Measurements from ENCODE around the gene EIF5A. TPM values are rescaled to one million over a fixed set of nuclear protein-coding genes. Genes with fewer than 3 reads are reported as not detected.
A peak's percentile ranks its signal among the peaks of the same experiment; 100 is the strongest.

Gene EIF5A
- polyA plus RNA-seq, 3 donors from 2014 or later: 235 to 814 (median 797) TPM

DNA sequence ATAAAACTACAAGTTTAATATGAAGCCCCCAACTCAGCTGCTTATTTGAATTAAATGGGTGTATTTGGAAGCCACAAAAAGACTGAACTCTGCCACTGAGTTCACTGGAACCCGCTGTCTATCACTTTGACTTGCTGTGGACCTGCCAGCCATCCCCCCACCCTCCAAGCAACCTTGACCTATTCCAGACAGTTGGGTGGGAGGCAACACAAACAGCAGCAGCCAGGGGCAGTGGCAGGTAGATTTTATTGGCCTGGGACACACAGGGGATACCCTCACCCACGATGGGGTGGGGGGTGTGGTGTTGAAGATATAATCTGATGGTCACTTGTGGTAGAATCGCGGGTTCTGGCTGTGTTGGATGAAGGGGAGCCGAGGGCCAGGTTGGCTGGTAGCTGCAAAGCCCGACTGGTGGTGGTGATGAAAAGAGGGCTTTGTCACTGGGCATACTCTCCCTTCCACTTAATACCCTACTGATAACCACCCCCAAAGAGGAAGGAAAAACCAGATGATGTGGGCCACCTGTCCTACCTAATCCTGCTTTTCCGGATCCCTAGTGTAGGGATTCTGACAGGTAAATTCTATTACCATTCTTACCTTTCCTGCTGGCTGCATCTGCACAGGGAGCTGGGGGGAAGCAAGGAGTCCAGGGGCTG lies 5.1 kb downstream of the EIF5A start:
- no peaks in the 10 kb centered on the region for H3K9me3 Mint-ChIP-seq
- peaks cover 66 to 76% of the 10 kb centered on the region in 2 donors for H3K4me1 Mint-ChIP-seq
- peaks cover 18 to 41% (median 21%) of the 10 kb centered on the region in 3 donors for H3K36me3 Mint-ChIP-seq
- peaks cover 27 to 34% (median 28%) of the 10 kb centered on the region in 3 donors for H3K27me3 Mint-ChIP-seq (ENCODE audit: low read depth in 3 of 3)
- no peak for DNase-seq
- peak overlapping the region in 4 of 5 donors; percentile 38 to 82 (median 69) for H3K4me3 Mint-ChIP-seq
- peak overlapping the region; percentile 84 to 92 (median 90) for H3K27ac Mint-ChIP-seq

DNA sequence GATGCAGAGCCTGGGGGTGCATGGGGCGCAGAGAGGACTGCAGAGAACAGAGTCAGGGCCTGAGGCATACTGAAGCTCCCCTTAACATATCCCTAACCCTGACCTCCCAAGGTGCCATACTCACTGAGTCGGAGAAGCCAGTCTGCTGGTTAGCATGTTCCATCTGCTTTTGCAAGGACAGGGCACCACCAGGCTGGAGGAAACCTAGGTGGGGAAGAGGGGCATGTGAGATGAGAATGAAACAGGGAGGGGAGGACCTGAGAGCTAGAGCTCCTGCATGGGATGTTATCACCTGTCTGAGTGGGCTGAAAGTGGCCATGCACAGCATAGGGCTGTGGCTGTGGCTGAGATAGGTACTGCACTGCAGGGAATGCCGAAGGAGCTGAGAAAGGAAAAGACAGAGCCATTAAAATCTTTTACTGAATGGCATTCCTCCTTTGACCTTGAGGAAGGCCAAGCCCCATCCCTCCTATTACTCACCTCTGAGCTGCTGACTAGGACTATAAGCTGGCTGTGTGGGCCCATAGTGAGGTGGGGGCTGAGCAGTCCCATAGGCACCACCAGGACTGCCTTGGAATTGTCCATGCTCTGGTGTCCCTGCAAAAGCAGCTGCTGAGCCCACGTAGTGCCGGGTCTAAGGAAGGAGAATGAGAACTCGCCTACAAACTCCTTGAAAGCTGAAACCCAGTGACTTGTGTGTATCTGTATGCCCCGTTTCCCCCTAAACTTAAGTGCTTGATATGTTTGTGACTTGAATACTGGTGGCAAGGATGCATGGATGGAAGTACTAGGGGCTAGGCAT lies 5.9 kb downstream of the EIF5A start:
- no peaks in the 10 kb centered on the region for H3K9me3 Mint-ChIP-seq
- H3K36me3 Mint-ChIP-seq: peaks cover 18 to 45% (median 21%) of the 10 kb centered on the region in 3 donors
- H3K27me3 Mint-ChIP-seq (ENCODE audit: low read depth in 3 of 3): peaks cover 27 to 31% (median 28%) of the 10 kb centered on the region in 3 donors
- peak overlapping the region; percentile 57 to 82 (median 81) for H3K4me3 Mint-ChIP-seq
- no peak for DNase-seq
- H3K4me1 Mint-ChIP-seq: peaks cover 66 to 76% of the 10 kb centered on the region in 2 donors
- H3K27ac Mint-ChIP-seq: peak overlapping the region; percentile 84 to 92 (median 90)

GRCh38 chr17:7313890-7314718 lies 6.7 kb downstream of the EIF5A start:
- Mint-ChIP-seq H3K9me3 (no peaks in the 10 kb centered on the region), H3K27me3 (ENCODE audit: low read depth in 3 of 3) (peaks cover 20 to 23% (median 21%) of the 10 kb centered on the region in 3 donors), H3K4me3 (peak overlapping the region; percentile 81 to 82 (median 82)), H3K27ac (peak overlapping the region; percentile 89 to 93 (median 91)), H3K36me3 (peaks cover 18 to 40% (median 21%) of the 10 kb centered on the region in 3 donors), H3K4me1 (peaks cover 58 to 67% of the 10 kb centered on the region in 2 donors)
- no peak for DNase-seq

DNA sequence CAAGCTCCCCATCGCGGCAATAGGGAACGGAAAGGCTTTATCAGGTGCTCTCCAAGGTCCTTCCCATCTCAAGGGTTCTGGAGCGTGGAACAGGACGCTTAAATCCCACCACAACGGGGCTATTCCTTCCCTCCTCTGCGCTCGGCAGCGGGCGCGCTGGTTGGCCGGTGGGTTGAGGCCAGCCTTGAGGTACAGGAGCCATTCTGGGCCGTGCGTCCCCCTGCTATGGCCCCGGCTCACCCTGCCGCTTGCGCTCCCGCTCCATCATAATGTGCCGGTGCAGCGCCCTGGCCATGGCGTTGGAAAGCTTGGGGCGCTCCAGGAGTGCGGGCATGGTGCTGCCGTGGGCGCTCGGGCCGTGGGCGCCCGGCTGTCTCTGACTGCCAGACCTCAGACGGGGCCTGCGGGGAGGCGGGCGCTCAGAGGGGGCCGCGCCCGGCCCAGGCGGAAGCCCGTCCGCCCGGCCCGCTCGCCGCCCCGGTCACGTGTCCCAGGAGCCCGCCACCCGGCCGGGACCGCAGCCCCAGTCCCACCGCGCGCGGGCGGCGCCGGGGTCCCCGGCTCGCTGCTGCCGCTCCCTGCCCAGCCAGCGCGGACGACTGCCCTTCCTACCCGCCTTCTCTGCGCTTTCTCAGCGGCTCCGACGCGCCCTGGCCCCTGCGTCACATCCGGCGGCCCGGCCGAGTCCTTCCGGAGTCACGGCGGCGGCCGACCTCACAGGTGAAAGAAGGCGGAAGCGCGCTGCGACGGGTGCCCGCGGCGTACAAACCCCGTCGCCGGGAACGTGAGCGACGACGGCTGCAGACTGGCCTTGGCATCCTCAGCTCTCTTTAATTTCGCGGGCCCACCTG lies 7.5 kb downstream of the EIF5A start, which contains the start of gene GPS2:
TSS of gene GPS2 (minus strand) at position 642 of the 851 bp plus-strand sequence. CDS start at position 334, 308 bp downstream.
- DNase-seq: peak; percentile 92 to 93 (median 93)
- peaks cover 16 to 20% (median 19%) of the 10 kb centered on the region in 3 donors for H3K27me3 Mint-ChIP-seq (ENCODE audit: low read depth in 3 of 3)
- peak within 1 kb of the TSS; percentile 87 to 92 (median 89) for H3K4me3 Mint-ChIP-seq
- H3K9me3 Mint-ChIP-seq: no peaks in the 10 kb centered on the region
- H3K4me1 Mint-ChIP-seq: peaks cover 50 to 59% of the 10 kb centered on the region in 2 donors
- peaks cover 15 to 34% (median 18%) of the 10 kb centered on the region in 3 donors for H3K36me3 Mint-ChIP-seq
- H3K27ac Mint-ChIP-seq: peak within 1 kb of the TSS; percentile 89 to 96 (median 94)

- no peak for DNase-seq
Measured at GRCh38 chr17:7315570-7316235, 8.3 kb downstream of the EIF5A start.

GRCh38 chr17:7317161-7317803 lies 9.9 kb downstream of the EIF5A start:
- peaks cover 0 to 24% (median 7%) of the 10 kb centered on the region in 3 donors for H3K36me3 Mint-ChIP-seq
- H3K27me3 Mint-ChIP-seq (ENCODE audit: low read depth in 3 of 3): peaks cover 14 to 17% (median 16%) of the 10 kb centered on the region in 3 donors
- DNase-seq: no peak
- H3K27ac Mint-ChIP-seq: peak overlapping the region; percentile 25 to 84 (median 55)
- H3K4me3 Mint-ChIP-seq: peak overlapping the region; percentile 6 to 68 (median 42)
- no peaks in the 10 kb centered on the region for H3K9me3 Mint-ChIP-seq
- H3K4me1 Mint-ChIP-seq: peaks cover 37 to 39% of the 10 kb centered on the region in 2 donors

More at GRCh38 chr17:7315570-7316235, 8.3 kb downstream of the EIF5A start:
- Mint-ChIP-seq H3K4me1 (peaks cover 42 to 52% of the 10 kb centered on the region in 2 donors), H3K9me3 (no peaks in the 10 kb centered on the region), H3K27ac (peak overlapping the region; percentile 89 to 96 (median 94)), H3K36me3 (peaks cover 8 to 27% (median 11%) of the 10 kb centered on the region in 3 donors), H3K27me3 (ENCODE audit: low read depth in 3 of 3) (peaks cover 15 to 17% (median 17%) of the 10 kb centered on the region in 3 donors), H3K4me3 (peak overlapping the region; percentile 87 to 92 (median 89))

- H3K4me1 Mint-ChIP-seq: peaks cover 27 to 29% of the 10 kb centered on the region in 2 donors
- H3K4me3 Mint-ChIP-seq: peak overlapping the region in 1 of 5 donors; percentile 7
- DNase-seq: no peak
- peaks cover 9 to 11% (median 10%) of the 10 kb centered on the region in 3 donors for H3K27me3 Mint-ChIP-seq (ENCODE audit: low read depth in 3 of 3)
- peaks cover 0 to 15% (median 7%) of the 10 kb centered on the region in 3 donors for H3K36me3 Mint-ChIP-seq
- H3K9me3 Mint-ChIP-seq: no peaks in the 10 kb centered on the region
- H3K27ac Mint-ChIP-seq: peak overlapping the region in 3 of 6 donors; percentile 13 to 57 (median 40)
Measured at GRCh38 chr17:7318121-7318860, 10.9 kb downstream of the EIF5A start.

GRCh38 chr17:7321466-7321865 lies 14.0 kb downstream of the EIF5A start:
- Mint-ChIP-seq H3K4me1 (peaks cover 1 to 6% of the 10 kb centered on the region in 2 donors), H3K27ac (peak overlapping the region in 1 of 6 donors; percentile 22), H3K27me3 (ENCODE audit: low read depth in 3 of 3) (peaks cover 0 to 2% (median under 1%) of the 10 kb centered on the region in 3 donors), H3K36me3 (peaks cover 0 to 14% (median 3%) of the 10 kb centered on the region in 3 donors), H3K4me3 (no peak overlapping the region), H3K9me3 (no peaks in the 10 kb centered on the region)
- no peak for DNase-seq

GRCh38 chr17:7322520-7323194 lies 15.2 kb downstream of the EIF5A start:
- Mint-ChIP-seq H3K27me3 (ENCODE audit: low read depth in 3 of 3) (peaks cover 0 to 2% (median 0%) of the 10 kb centered on the region in 3 donors), H3K4me3 (no peak overlapping the region), H3K4me1 (peaks cover 0 to 6% of the 10 kb centered on the region in 2 donors), H3K27ac (no peak overlapping the region), H3K36me3 (peaks cover 0 to 11% (median 3%) of the 10 kb centered on the region in 3 donors), H3K9me3 (no peaks in the 10 kb centered on the region)
- no peak for DNase-seq

DNA sequence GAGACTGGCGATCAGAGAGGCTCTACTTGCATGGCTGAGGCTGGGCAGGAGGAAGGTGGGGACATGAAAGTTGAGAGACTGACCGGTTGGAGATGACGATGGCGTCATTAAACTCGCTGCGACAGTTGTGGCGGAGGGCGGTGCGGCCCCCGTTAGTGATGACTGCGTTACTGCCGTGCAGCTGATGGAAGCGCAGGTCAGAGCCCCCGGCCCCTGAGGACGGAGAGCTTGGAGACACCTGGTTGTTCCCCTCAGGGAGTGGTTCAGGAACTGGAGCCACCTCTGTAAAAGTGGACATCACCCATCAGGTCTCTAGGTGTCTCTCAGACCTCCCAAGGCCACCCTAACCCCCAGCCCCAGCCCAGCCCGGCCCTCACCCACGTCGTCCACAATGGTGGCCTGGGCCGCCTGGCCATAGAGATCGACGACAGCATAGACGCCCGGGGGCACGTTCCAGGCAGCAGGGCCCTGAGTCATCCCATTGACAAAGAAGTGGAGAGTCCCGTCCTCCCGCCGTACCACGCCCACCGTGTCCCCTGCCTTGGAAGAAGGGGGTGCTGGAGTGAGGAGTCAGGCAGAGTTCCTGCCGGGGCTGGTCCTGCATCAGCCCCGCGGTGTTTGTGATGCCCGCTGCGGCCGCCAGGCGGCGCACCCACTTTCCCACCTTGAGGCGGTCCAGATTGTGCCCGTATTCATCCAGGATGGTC lies 16.5 kb downstream of the EIF5A start:
- H3K4me3 Mint-ChIP-seq: no peak overlapping the region
- no peaks in the 10 kb centered on the region for H3K9me3 Mint-ChIP-seq
- no peak overlapping the region for H3K27ac Mint-ChIP-seq
- peaks cover 12 to 17% of the 10 kb centered on the region in 2 donors for H3K4me1 Mint-ChIP-seq
- H3K27me3 Mint-ChIP-seq (ENCODE audit: low read depth in 3 of 3): peaks cover 0 to 7% (median 3%) of the 10 kb centered on the region in 3 donors
- H3K36me3 Mint-ChIP-seq: peaks cover 0 to 8% (median 3%) of the 10 kb centered on the region in 3 donors
- DNase-seq: peak; percentile 51 to 61 (median 56)
